HG03175 (cell line): Measurements from ENCODE around the gene APH1A.
A peak's percentile ranks its signal among the peaks of the same experiment; 100 is the strongest.
"Not testable (repeated sequence)": the region's sequence is repeated elsewhere in the genome, so short reads cannot be mapped to it uniquely, and the experiment has no call there.

Experiments used
- ATAC-seq: cut with Tn5 transposase; IDR thresholded peaks from one replicate; pipeline ENCODE4 v1.9.1; 2021; ENCODE audit warnings: mild to moderate bottlenecking, moderate library complexity; ENCODE audit not compliant: unreplicated experiment

APH1A gene

DNA sequence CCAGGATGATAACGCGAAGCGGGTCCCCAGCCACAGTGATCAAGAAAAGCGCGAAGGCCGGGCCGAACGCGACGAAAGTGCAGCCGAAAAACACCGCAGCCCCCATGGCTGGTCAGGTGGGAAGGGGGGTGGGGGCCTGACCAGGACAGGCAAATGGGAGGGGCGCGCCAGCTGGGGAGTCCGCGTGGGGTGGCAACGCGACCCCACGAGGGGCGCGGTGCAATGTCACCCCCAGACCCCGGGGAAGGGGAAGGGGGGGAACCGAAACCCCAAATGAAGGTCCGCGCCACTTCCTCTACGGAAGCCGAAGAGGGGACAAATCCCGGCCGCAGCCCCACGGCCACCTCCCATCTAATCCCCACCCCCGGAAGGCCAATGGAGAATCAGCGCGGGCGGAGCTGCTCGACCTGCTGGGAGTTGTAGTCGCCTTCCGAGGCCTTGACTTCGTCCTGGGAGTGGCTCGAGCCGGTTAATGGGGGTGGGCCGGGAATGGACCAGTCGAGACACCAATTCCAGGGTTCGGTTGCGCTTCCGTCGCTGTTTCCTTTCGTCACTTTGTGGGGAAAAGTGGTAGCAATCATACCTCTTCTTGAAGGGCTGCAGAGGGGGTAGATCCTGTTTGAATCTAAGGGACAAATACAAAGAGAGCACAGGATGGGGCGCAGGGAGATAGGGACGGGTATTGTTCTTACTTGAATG lies at the start of gene APH1A:
Gene APH1A (minus strand): TSS at position 312 of the 699 bp plus-strand sequence. CDS start 206 bp downstream, at position 106.
- peak; percentile 81 for ATAC-seq

- ATAC-seq, result not testable (repeated sequence)
Measured at GRCh38 chr1:150314691-150315090, 45.9 kb upstream of the APH1A start.

GRCh38 chr1:150311762-150312161 lies 42.9 kb upstream of the APH1A start:
- no peak for ATAC-seq

DNA sequence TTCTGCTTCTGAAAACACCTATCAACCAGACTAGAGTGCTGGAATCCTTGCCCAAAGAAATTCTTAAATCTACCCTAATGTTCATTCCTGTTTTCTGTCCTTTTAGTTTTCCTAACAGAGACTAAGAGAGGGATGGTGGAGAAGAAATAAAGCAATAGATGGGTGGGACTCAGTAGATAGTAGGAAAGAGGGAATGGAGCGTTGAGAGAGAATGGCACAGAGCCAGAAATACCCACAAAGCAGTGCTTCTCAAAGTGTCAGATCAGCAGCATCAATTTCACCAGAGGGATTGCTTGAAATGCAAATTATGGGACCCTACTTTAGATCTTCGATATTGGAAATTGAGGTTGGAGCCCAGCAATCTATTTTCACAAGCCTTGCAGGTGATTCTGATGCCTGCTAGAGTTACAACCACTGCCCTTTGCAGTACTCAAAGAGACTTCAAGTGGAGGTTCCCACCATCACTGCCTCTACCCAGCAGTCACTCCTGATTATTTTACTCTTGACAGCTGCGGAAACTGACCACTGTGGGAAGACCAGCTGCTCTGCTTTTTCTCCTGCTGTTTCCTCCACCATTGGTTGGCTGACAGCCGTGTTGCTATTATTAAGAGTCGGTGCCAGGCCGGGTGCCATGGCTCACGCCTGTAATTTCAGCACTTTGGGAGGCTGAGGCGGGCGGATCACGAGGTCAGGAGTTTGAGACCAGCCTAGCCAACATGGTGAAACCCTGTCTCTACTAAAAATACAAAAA lies 41.1 kb upstream of the APH1A start:
- no peak for ATAC-seq

GRCh38 chr1:150308585-150308984 lies 39.8 kb upstream of the APH1A start:
- not testable (repeated sequence) for ATAC-seq

GRCh38 chr1:150302902-150303301 lies 34.1 kb upstream of the APH1A start:
- ATAC-seq, result no peak

GRCh38 chr1:150302338-150302737 lies 33.5 kb upstream of the APH1A start:
- no peak for ATAC-seq

- no peak for ATAC-seq
Measured at GRCh38 chr1:150299716-150300115, 30.9 kb upstream of the APH1A start.

DNA sequence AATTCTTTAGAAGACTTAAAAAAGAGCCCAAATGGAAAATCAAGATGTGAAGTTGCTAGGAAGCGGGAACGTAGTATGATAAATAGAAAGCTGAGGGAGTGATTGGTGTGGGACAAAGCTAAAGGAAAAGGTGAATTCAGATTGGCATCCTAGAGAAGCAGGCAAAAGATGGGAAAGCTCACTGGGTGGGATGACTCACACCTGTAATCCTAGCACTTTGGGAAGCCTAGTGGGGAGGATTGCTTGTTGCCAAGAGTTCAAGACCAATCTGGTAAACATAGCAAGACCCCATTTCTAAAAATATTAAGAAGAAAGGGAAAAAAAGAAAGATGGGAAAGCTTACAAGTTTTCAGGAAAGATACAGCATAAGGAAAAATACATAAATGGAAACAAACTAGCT lies 26.7 kb upstream of the APH1A start:
- ATAC-seq, result no peak

GRCh38 chr1:150293433-150294253 lies 24.8 kb upstream of the APH1A start, which contains the start of gene MRPS21:
Gene MRPS21 (plus strand): TSS chr1:150293861. CDS start chr1:150294367, 506 bp downstream.
- ATAC-seq, result peak; percentile 97

- ATAC-seq, result no peak
Measured at GRCh38 chr1:150288822-150289221, 20.0 kb upstream of the APH1A start.

DNA sequence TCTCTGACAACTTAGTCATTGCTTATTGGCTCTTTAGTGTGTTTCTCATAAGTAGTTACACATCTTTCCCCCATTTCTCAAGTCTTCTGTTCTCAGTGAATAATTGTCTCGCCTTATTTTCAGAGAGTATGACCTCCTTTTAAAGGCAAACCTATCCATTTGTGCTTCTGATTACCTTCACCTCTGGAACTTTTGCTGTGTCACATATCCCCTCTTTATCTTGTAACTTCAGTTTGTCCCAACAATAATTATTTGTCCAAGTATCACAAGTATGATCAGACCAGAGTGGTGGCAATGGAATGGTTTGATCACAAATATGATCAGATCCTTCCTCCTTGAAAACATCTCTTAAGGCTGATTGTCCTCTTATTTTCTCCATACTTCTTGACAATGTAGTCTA lies 19.6 kb upstream of the APH1A start:
- no peak for ATAC-seq

GRCh38 chr1:150283260-150283659 lies 14.4 kb upstream of the APH1A start:
- no peak for ATAC-seq

- no peak for ATAC-seq
Measured at GRCh38 chr1:150282558-150282958, 13.7 kb upstream of the APH1A start.

GRCh38 chr1:150281758-150282557 lies 13.1 kb upstream of the APH1A start, which contains the start of gene CIART:
Gene CIART (plus strand): TSS chr1:150282554. CDS start chr1:150283268, 714 bp downstream.
- ATAC-seq, result peak; percentile 86

GRCh38 chr1:150281221-150281757 lies 12.5 kb upstream of the APH1A start:
- no peak for ATAC-seq

GRCh38 chr1:150280138-150280707 lies 11.4 kb upstream of the APH1A start:
- ATAC-seq, result no peak

- ATAC-seq, result no peak
Measured at GRCh38 chr1:150273311-150273710, 4.5 kb upstream of the APH1A start.

DNA sequence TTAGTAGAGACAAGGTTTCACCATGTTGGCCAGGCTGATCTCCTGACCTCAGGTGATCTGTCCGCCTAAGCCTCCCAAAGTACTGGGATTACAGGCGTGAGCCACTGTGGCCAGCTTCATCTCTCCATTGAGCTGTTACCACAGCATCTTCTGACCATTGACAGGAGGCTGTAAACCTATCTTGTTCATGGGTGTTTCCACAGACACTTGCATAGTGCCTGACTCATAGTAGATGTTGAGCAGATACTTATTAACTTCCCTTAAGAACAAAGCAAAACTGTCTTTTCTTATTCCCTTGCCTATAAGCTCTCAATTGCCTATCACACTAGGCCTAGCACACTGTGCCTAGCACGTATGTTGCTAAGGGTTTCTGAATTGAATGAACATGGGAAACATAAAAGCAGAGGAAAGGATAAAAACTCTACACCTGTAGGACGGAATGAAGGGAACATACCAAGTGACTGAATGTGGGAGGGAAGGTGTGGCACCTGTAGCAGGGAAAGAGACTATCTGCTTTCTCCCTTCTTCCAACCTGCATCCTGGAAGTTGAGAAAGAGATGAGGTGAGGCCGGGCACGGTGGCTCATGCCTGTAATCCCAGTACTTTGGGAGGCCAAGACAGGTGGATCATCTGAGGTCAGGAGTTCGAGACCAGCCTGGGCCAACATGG lies 2.6 kb upstream of the APH1A start:
- ATAC-seq, result no peak
